Suprapubic skin (tissue), 4 donors: ENCODE measurements around the gene BGN.

Experiments
- CTCF ChIP-seq, 2 donors: fragments of 200-600 bp in 1 of 2; fragments of 450-650 bp in 1 of 2; sonication (generic) in 1 of 2; IDR thresholded peaks; one replicate each; pipeline ENCODE4 v1.5.1; 2016 to 2019; ENCODE audit warnings: antibody characterized with exemption in 2 of 2, mild to moderate bottlenecking in 1 of 2, moderate library complexity in 1 of 2
- EP300 ChIP-seq: sonication (generic); formaldehyde crosslinking; IDR thresholded peaks from one replicate; pipeline ENCODE4 v1.6.1; 2017; ENCODE audit warnings: antibody characterized with exemption
- POLR2A ChIP-seq, 2 donors: fragments of 450-650 bp; IDR thresholded peaks; one replicate each; pipeline ENCODE4 v1.6.1; 2017; ENCODE audit warnings: antibody characterized with exemption in 2 of 2, mild to moderate bottlenecking in 2 of 2, moderate library complexity in 2 of 2
- POLR2AphosphoS5 ChIP-seq, 3 donors: sonication (generic); formaldehyde crosslinking; IDR thresholded peaks; one replicate each; pipeline ENCODE4 v1.6.1; 2017; ENCODE audit warnings: antibody characterized with exemption in 3 of 3

- TF ChIP-seq POLR2A (IDR thresholded peaks at IDR 0.05) (no peak), CTCF (IDR thresholded peaks at IDR 0.05) (no peak), POLR2AphosphoS5 (IDR thresholded peaks at IDR 0.05) (no peak), EP300 (no peak)
These were observed 22.6 kb downstream of the BGN start, which contains the start of gene ATP2B3 for GRCh38 chrX:153517423-153517822.
